Measurements from ENCODE around the gene FAM216B. TPM values are rescaled to one million over a fixed set of nuclear protein-coding genes. Genes with fewer than 3 reads are reported as not detected.

The FAM216B gene
- total and polyA plus RNA-seq, 3 experiments from 2014 or later = not detected

- Mint-ChIP-seq H3K4me3 (no peak overlapping the region), H3K4me1 (no peaks in the 10 kb centered on the region), H3K36me3 (no peaks in the 10 kb centered on the region), H3K27me3 (peaks cover 12 to 29% of the 10 kb centered on the region in 2 donors), H3K9me3 (peaks cover 0 to 4% (median 2%) of the 10 kb centered on the region in 5 donors), H3K27ac (no peak overlapping the region)
- CTCF ChIA-PET = no interaction called here
- H3K4me1 ChIP-seq (ENCODE audit: insufficient read depth, low read length) = no peaks in the 10 kb centered on the region
- no peak for DNase-seq
- H3K4me3 ChIP-seq (ENCODE audit: low read length) = no peak overlapping the region
- no peak overlapping the region for H3K27ac ChIP-seq (ENCODE audit: low read depth, low read length)
- no peaks in the 10 kb centered on the region for H3K27me3 ChIP-seq (ENCODE audit: insufficient read depth, low read length, poor library complexity, severe bottlenecking)
- H3K36me3 ChIP-seq (ENCODE audit: insufficient read depth, low read length) = no peaks in the 10 kb centered on the region
- POLR2A ChIA-PET = no interaction called here
- H3K9me3 ChIP-seq (ENCODE audit: low read length) = no peaks in the 10 kb centered on the region
Measured at GRCh38 chr13:42821437-42821836, 40.1 kb downstream of the FAM216B start.

GRCh38 chr13:42832341-42833096, 51.1 kb downstream of the FAM216B start:
- no peaks in the 10 kb centered on the region for H3K36me3 Mint-ChIP-seq
- CTCF ChIA-PET = no interaction called here

GRCh38 chr13:42834946-42835345, 53.6 kb downstream of the FAM216B start:
- Histone ChIP-seq H3K4me3 (ENCODE audit: low read length) (no peak overlapping the region), H3K9me3 (ENCODE audit: low read length) (no peaks in the 10 kb centered on the region), H3K27me3 (ENCODE audit: insufficient read depth, low read length, poor library complexity, severe bottlenecking) (no peaks in the 10 kb centered on the region), H3K4me1 (ENCODE audit: insufficient read depth, low read length) (no peaks in the 10 kb centered on the region), H3K36me3 (ENCODE audit: insufficient read depth, low read length) (no peaks in the 10 kb centered on the region), H3K27ac (ENCODE audit: low read depth, low read length) (no peak overlapping the region)
- Mint-ChIP-seq H3K9me3 (no peaks in the 10 kb centered on the region), H3K36me3 (no peaks in the 10 kb centered on the region), H3K27me3 (peaks cover 0 to 20% of the 10 kb centered on the region in 2 donors), H3K27ac (no peak overlapping the region), H3K4me1 (no peaks in the 10 kb centered on the region), H3K4me3 (no peak overlapping the region)
- DNase-seq = no peak
- ChIA-PET CTCF (interaction anchor here (1.3 kb wide), 1 partner anchor 18 kb away, joined by 4 read pairs; no protein-coding TSS in a partner anchor), POLR2A (no interaction called here)

More at GRCh38 chr13:42832341-42833096, 51.1 kb downstream of the FAM216B start:
- H3K27me3 ChIP-seq (ENCODE audit: insufficient read depth, low read length, poor library complexity, severe bottlenecking) = no peaks in the 10 kb centered on the region
- DNase-seq = no peak
- Mint-ChIP-seq H3K27me3 (peaks cover 0 to 20% of the 10 kb centered on the region in 2 donors), H3K4me3 (no peak overlapping the region), H3K9me3 (no peaks in the 10 kb centered on the region), H3K4me1 (no peaks in the 10 kb centered on the region), H3K27ac (no peak overlapping the region)
- no peaks in the 10 kb centered on the region for H3K9me3 ChIP-seq (ENCODE audit: low read length)
- H3K36me3 ChIP-seq (ENCODE audit: insufficient read depth, low read length) = no peaks in the 10 kb centered on the region
- H3K4me1 ChIP-seq (ENCODE audit: insufficient read depth, low read length) = no peaks in the 10 kb centered on the region
- POLR2A ChIA-PET = no interaction called here
- no peak overlapping the region for H3K4me3 ChIP-seq (ENCODE audit: low read length)
- no peak overlapping the region for H3K27ac ChIP-seq (ENCODE audit: low read depth, low read length)

- CTCF ChIA-PET = no interaction called here
- no peak overlapping the region for H3K4me3 ChIP-seq (ENCODE audit: low read length)
- no peak for DNase-seq
- Mint-ChIP-seq H3K4me1 (no peaks in the 10 kb centered on the region), H3K4me3 (no peak overlapping the region), H3K36me3 (no peaks in the 10 kb centered on the region), H3K9me3 (no peaks in the 10 kb centered on the region), H3K27me3 (peaks cover 0 to 20% of the 10 kb centered on the region in 2 donors), H3K27ac (no peak overlapping the region)
- no peaks in the 10 kb centered on the region for H3K9me3 ChIP-seq (ENCODE audit: low read length)
- no peaks in the 10 kb centered on the region for H3K36me3 ChIP-seq (ENCODE audit: insufficient read depth, low read length)
- no peaks in the 10 kb centered on the region for H3K4me1 ChIP-seq (ENCODE audit: insufficient read depth, low read length)
- no peak overlapping the region for H3K27ac ChIP-seq (ENCODE audit: low read depth, low read length)
- POLR2A ChIA-PET = no interaction called here
- H3K27me3 ChIP-seq (ENCODE audit: insufficient read depth, low read length, poor library complexity, severe bottlenecking) = no peaks in the 10 kb centered on the region
Measured at GRCh38 chr13:42836930-42837690, 55.7 kb downstream of the FAM216B start.

Other genes with a start within 250 kb of the FAM216B start
- 1 to 10 TPM; 6.2 to 6.4 TPM for gene TNFSF11, start 207.4 kb upstream of the FAM216B start, total RNA-seq
- 0.29 TPM for gene TNFSF11, start 207.4 kb upstream of the FAM216B start, polyA plus RNA-seq
- 1 to 10 TPM; 4.5 to 4.9 TPM for gene EPSTI1, start 210.7 kb downstream of the FAM216B start, total RNA-seq
- gene EPSTI1, start 210.7 kb downstream of the FAM216B start, polyA plus RNA-seq = 17.3 TPM
- 10 to 100 TPM; 13.2 to 13.6 TPM for gene DNAJC15, start 242.0 kb downstream of the FAM216B start, total RNA-seq
- gene DNAJC15, start 242.0 kb downstream of the FAM216B start, polyA plus RNA-seq = 13.7 TPM